NCI-H128 (cell line): ENCODE measurements around the gene PPARGC1A.
A peak's percentile ranks its signal among the peaks of the same experiment; 100 is the strongest.

Experiments used
- DNase-seq: peaks from one replicate; lab custom pipeline; 2025; ENCODE audit not compliant: unreplicated experiment; lab: John Stamatoyannopoulos, UW

Gene PPARGC1A

GRCh38 chr4:23889814-23890341 lies at the start of gene PPARGC1A:
Gene PPARGC1A (minus strand): TSS chr4:23890047. CDS start chr4:23889957, 90 bp downstream.
- peak; percentile 35 for DNase-seq

- no peak for DNase-seq
These were observed 48.9 kb upstream of the PPARGC1A start for GRCh38 chr4:23938796-23939195.

- DNase-seq, result no peak
These were observed 47.3 kb upstream of the PPARGC1A start for GRCh38 chr4:23937173-23937572.

GRCh38 chr4:23934915-23935314 lies 45.1 kb upstream of the PPARGC1A start:
- no peak for DNase-seq

- DNase-seq, result no peak
These were observed 44.4 kb upstream of the PPARGC1A start for GRCh38 chr4:23934223-23934622.

- no peak for DNase-seq
These were observed 43.1 kb upstream of the PPARGC1A start for GRCh38 chr4:23932901-23933308.

GRCh38 chr4:23932186-23932585 lies 42.3 kb upstream of the PPARGC1A start:
- no peak for DNase-seq

- DNase-seq, result no peak
These were observed 41.6 kb upstream of the PPARGC1A start for GRCh38 chr4:23931489-23931830.

GRCh38 chr4:23930750-23931488 lies 41.1 kb upstream of the PPARGC1A start:
- no peak for DNase-seq

GRCh38 chr4:23929248-23929647 lies 39.4 kb upstream of the PPARGC1A start:
- DNase-seq, result no peak

GRCh38 chr4:23924556-23924955 lies 34.7 kb upstream of the PPARGC1A start:
- no peak for DNase-seq

- no peak for DNase-seq
These were observed 34.0 kb upstream of the PPARGC1A start for GRCh38 chr4:23923840-23924239.

- no peak for DNase-seq
These were observed 33.3 kb upstream of the PPARGC1A start for GRCh38 chr4:23923141-23923540.

GRCh38 chr4:23922541-23923111 lies 32.8 kb upstream of the PPARGC1A start:
- no peak for DNase-seq

GRCh38 chr4:23922013-23922412 lies 32.2 kb upstream of the PPARGC1A start:
- no peak for DNase-seq

- DNase-seq, result no peak
These were observed 31.6 kb upstream of the PPARGC1A start for GRCh38 chr4:23921447-23921845.

GRCh38 chr4:23920716-23921446 lies 31.0 kb upstream of the PPARGC1A start:
- no peak for DNase-seq

- DNase-seq, result no peak
These were observed 30.4 kb upstream of the PPARGC1A start for GRCh38 chr4:23920296-23920695.

GRCh38 chr4:23916282-23916681 lies 26.4 kb upstream of the PPARGC1A start:
- no peak for DNase-seq

- no peak for DNase-seq
These were observed 25.7 kb upstream of the PPARGC1A start for GRCh38 chr4:23915459-23916132.

GRCh38 chr4:23911675-23912455 lies 22.0 kb upstream of the PPARGC1A start:
- DNase-seq, result no peak
